Uterus (tissue), 4 donors: ENCODE measurements around the gene CAMKV. TPM values are rescaled to one million over a fixed set of nuclear protein-coding genes. Genes with fewer than 3 reads are reported as not detected.
"Not testable (repeated sequence)": the region's sequence is repeated elsewhere in the genome, so short reads cannot be mapped to it uniquely, and the experiment has no call there.

Experiments
- DNase-seq, 2 donors: peaks; one replicate each; pipeline ENCODE4 v3.0.0-alpha.2; 2019 to 2020
- H3K27ac ChIP-seq, 2 donors: fragments of 200-600 bp; sonication (generic); 1 replicate in 1 of 2; 2 replicates in 1 of 2; pipeline ENCODE4 v1.5.1; 2016 to 2018
- H3K27me3 ChIP-seq, 2 donors: fragments of 200-600 bp; sonication (generic); one replicate each; pipeline ENCODE4 v1.5.1; 2018 to 2019; ENCODE audit warnings: control low read depth in 1 of 2
- H3K36me3 ChIP-seq, 2 donors: fragments of 200-600 bp; sonication (generic); one replicate each; pipeline ENCODE4 v1.5.1; 2019; ENCODE audit warnings: control low read depth in 1 of 2
- H3K4me1 ChIP-seq, 2 donors: fragments of 200-600 bp; sonication (generic); one replicate each; pipeline ENCODE4 v1.5.1; 2018 to 2019; ENCODE audit warnings: control low read depth in 1 of 2
- H3K4me3 ChIP-seq, 2 donors: fragments of 200-600 bp; sonication (generic); 1 replicate in 1 of 2; 2 replicates in 1 of 2; pipeline ENCODE4 v1.5.1; 2018 to 2019; ENCODE audit warnings: mild to moderate bottlenecking in 1 of 2
- H3K9me3 ChIP-seq, 2 donors: fragments of 200-600 bp; sonication (generic); one replicate each; pipeline ENCODE4 v1.5.1; 2019; ENCODE audit warnings: control low read depth in 1 of 2
- CTCF ChIP-seq, 4 experiments: fragments of 200-600 bp in 2 of 4; fragments of 450-650 bp in 2 of 4; sonication (generic) in 2 of 4; IDR thresholded peaks; one replicate each; pipeline ENCODE4 v1.5.1; 2016 to 2019; ENCODE audit warnings: antibody characterized with exemption in 4 of 4, mild to moderate bottlenecking in 2 of 4, moderate library complexity in 1 of 4
- POLR2A ChIP-seq, 2 donors: fragments of 450-650 bp; IDR thresholded peaks; one replicate each; pipeline ENCODE4 v1.6.1; 2016; ENCODE audit warnings: antibody characterized with exemption in 2 of 2, mild to moderate bottlenecking in 1 of 2, moderate library complexity in 1 of 2
- intact Hi-C: fragments of 100-400 bp; cut with DNase I; formaldehyde crosslinking; loops from one replicate; pipeline ENCODE4 v1.15.1; 2023; ENCODE audit warnings: low total_unique reads
- total RNA-seq, 4 donors: library from RNA; depleted of rRNA in 3 of 4; stranded (reverse); fragments of >200 nt in 3 of 4; gene quantifications; one replicate each; pipeline versions ENCODE4 v1.1.0 to v1.2.4, GENCODE V29; 2014 to 2023
- donor health status: DM: yes; HTN: yes; CAD: no.

Gene CAMKV
- total RNA-seq = under 1 TPM in 1 of 4 donors, not detected in 3; 0.28 TPM

GRCh38 chr3:49869525-49870126 lies at the start of gene CAMKV:
Gene CAMKV, minus strand, starts transcription at chr3:49869906. Its CDS starts 7,518 bp downstream, at chr3:49862388.
- Histone ChIP-seq H3K27me3 (peaks cover 6 to 16% of the 10 kb centered on the region in 2 donors), H3K27ac (no peak within 1 kb of the TSS), H3K9me3 (no peaks in the 10 kb centered on the region), H3K36me3 (no peaks in the 10 kb centered on the region), H3K4me3 (no peak within 1 kb of the TSS), H3K4me1 (peaks cover 0 to 10% of the 10 kb centered on the region in 2 donors)
- no peak for DNase-seq
- TF ChIP-seq CTCF (IDR thresholded peaks at IDR 0.05) (no peak), POLR2A (IDR thresholded peaks at IDR 0.05) (no peak)
- intact Hi-C loops = no loop called here

DNA sequence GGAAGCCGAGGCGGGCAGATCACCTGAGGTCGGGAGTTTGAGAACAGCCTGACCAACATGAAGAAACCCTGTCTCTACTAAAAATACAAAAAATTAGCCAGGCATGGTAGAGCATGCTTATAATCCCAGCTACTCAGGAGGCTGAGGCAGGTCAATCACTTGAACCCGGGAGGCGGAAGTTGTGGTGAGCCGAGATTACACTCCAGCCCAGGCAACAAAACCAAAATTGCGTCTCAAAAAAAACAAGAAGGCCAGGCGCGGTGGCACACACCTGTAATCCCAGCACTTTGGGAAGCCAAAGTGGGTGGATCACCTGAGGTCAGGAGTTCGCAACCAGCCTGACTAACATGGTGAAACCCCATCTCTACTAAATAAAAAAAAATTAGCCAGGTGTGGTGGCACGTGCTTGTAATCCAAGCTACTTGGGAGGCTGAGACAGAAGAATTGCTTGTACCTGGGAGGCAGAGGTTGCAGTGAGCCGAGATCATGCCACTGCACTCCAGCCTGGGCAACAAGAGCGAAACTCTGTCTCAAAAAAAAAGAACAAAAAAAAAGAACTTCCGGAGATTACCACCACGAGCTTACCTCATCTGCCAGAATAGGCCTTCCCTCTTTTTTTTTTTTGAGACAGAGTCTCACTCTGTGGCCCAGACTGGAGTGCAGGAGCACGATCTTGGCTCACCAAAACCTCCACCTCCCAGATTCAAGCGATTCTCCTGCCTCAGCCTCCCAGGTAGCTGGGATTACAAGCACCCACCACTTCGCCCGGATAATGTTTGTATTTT lies 48.3 kb upstream of the CAMKV start:
- H3K27ac ChIP-seq, H3K36me3 ChIP-seq, intact Hi-C loops, H3K27me3 ChIP-seq, H3K4me3 ChIP-seq, DNase-seq, H3K9me3 ChIP-seq, H3K4me1 ChIP-seq: not testable (repeated sequence)

GRCh38 chr3:49916686-49917085 lies 47.0 kb upstream of the CAMKV start:
- intact Hi-C loops = no loop called here

DNA sequence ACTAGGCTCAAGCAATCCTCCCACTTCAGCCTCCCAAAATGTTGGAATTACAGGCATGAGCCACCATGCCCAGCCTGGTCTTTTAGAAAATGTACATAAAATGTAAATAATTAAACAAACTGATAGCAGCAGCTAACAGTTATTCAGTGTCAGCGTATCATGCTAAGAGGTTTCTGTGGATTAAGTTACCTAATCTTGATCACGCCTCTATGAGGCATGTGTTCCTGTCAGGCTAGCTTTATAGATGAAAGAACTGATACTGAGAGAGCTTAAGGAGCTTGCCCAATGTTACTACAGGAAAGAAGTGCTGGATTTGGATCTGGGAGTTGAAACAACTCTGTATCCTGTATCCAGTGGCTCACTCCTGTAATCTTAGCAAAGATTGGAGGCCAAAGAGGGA lies 45.2 kb upstream of the CAMKV start:
- Histone ChIP-seq H3K9me3 (no peaks in the 10 kb centered on the region), H3K4me3 (no peak overlapping the region), H3K27ac (no peak overlapping the region), H3K4me1 (no peaks in the 10 kb centered on the region), H3K36me3 (no peaks in the 10 kb centered on the region), H3K27me3 (no peaks in the 10 kb centered on the region)
- no peak for TF ChIP-seq CTCF (IDR thresholded peaks at IDR 0.05)
- no peak for TF ChIP-seq POLR2A (IDR thresholded peaks at IDR 0.05)
- DNase-seq = no peak
- intact Hi-C loops = no loop called here

More at GRCh38 chr3:49916686-49917085, 47.0 kb upstream of the CAMKV start:
- DNase-seq = no peak
- H3K4me3 ChIP-seq = no peak overlapping the region
- no peak overlapping the region for H3K27ac ChIP-seq
- H3K4me1 ChIP-seq = no peaks in the 10 kb centered on the region
- no peaks in the 10 kb centered on the region for H3K9me3 ChIP-seq
- H3K36me3 ChIP-seq = no peaks in the 10 kb centered on the region
- no peak for TF ChIP-seq POLR2A (IDR thresholded peaks at IDR 0.05)
- TF ChIP-seq CTCF (IDR thresholded peaks at IDR 0.05) = no peak
- no peaks in the 10 kb centered on the region for H3K27me3 ChIP-seq

GRCh38 chr3:49912881-49913281 lies 43.2 kb upstream of the CAMKV start:
- no peak for TF ChIP-seq POLR2A (IDR thresholded peaks at IDR 0.05)
- no peak for TF ChIP-seq CTCF (IDR thresholded peaks at IDR 0.05)
- no peaks in the 10 kb centered on the region for H3K4me1 ChIP-seq
- no peaks in the 10 kb centered on the region for H3K36me3 ChIP-seq
- H3K4me3 ChIP-seq = no peak overlapping the region
- H3K9me3 ChIP-seq = no peaks in the 10 kb centered on the region
- no peak overlapping the region for H3K27ac ChIP-seq
- no peaks in the 10 kb centered on the region for H3K27me3 ChIP-seq
- no peak for DNase-seq
- intact Hi-C loops = no loop called here
